ENCODE data around the gene BTK.
A peak's percentile ranks its signal among the peaks of the same experiment; 100 is the strongest.

BTK gene

DNA sequence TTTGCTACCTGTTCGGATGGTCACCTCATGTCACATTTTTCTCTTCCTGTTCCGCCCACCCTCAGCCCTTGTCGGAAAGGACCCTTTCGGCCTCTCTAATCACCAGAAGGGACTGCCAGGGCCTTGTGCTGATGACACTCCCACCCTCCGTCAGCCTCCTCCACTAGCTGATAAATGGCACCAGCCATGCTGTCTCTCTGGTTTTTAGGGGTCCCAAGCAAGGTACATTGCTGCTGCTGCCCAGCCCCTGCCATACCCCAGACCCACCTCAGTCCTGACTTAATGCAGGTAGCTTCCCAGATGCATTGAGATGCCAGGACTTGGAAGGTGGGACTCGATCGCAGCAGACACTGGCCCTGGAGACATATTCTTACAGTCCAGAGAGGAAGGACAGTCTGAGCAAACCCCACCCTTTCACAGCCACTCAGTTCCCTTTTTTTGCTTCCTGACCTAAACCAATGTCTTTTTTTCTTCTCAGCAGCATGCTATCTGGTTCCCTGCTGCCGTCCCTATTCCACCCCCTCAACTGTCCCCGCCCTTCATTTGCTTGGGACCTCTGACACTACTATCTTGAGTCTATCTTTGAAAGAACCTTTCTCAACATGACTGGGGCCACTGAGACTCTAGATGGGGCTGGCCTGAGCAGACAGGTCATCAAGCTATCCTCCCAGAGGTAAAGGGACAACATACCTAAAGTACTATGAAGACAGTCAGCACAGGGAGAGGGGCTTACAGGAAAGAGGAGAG lies at the start of gene BTK:
Gene BTK, minus strand, starts transcription at position 397 of the 747 bp plus-strand sequence. CDS start 10,907 bp downstream, outside the sequence.
- FAIRE-seq: no peak
- no peak for DNase-seq (ENCODE audit: insufficient read length, low spot score)

DNA sequence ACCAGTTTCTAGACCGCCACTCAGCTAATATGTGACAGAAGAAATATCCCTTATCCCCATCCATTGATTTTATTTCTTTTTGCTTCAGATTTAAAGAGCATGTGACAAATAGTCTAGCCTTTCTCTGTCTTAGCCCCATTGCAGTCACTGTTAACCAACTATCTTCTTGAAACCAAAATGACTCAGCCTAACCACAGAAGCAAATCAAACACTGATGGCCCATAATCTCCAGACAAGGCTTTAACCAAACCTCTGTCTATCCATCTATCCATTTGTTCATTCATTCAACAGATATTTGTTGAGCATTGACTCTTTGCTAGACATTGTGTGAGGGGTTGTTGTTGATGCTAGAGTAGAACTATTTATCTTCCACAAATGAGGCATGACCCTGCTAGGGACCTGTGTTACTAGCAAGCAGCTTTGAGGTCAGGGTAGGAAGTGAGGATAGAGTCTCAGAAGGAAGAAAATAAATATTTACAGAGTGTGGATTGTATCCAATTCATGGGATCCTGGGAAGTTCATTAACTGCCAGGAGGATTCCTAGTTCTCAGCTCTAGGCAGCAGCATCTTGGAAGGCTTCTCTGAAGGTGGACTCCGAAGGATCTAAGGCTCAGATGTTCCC lies 44.6 kb upstream of the BTK start:
- DNase-seq (ENCODE audit: insufficient read length, low spot score): no peak
- no peak for FAIRE-seq

DNA sequence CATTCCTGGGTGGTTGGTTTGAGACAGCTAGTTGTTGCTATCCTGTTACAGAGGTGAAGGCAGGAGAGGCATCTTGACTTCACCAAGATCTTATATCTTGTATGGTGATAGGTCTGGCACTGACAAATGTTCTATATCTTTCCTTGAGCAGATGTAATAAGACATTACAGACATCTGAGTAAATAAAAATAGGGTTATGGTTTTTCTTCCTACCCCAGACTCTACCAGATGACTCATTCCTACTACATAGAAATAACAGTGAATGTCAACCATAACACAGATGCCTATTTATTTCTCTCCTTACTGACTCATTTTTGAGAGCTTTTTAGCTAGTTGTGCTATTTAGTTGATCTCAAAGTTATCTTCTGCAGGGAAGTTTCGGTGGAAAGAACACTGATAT lies 43.9 kb upstream of the BTK start:
- DNase-seq (ENCODE audit: insufficient read length, low spot score) (no peak), FAIRE-seq (no peak)

DNA sequence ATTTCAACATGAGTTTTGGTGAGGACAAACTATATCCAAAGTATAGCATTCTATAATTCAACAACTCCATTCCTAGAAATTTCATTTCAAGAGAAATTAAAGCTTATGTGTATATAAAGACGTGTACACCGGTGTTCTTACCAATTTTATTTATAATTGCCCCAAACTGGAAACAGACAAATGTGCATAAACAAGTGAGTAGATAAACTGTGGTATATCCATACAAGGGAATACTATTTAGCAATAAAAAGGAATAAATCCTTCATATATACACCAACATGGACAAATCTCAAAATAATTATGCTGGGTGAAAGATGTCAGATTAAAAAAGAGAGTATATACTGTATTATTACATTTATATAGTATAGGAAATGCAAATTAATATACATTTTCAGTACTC lies 42.0 kb upstream of the BTK start:
- no peak for DNase-seq (ENCODE audit: insufficient read length, low spot score)
- FAIRE-seq: no peak

DNA sequence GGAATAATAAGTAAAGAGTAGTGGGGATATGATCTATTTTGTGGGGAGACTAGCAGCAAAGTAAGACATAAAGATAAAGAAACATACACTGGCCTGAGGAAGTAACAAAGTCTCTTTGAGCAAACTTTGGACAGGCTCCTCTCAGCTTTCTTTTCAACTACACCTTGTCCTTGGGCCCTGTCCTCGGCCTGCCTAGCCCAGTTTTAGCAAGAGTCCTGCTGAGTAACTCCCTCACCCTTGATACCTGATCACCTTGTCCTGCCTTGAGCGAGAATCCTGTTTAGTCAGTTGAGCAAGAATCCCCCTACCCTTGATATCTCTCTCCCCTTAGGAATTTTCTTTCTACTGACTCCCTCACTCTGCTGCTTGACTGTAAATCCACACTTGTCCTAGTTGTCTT lies 33.5 kb upstream of the BTK start:
- FAIRE-seq (no peak), DNase-seq (ENCODE audit: insufficient read length, low spot score) (no peak)

DNA sequence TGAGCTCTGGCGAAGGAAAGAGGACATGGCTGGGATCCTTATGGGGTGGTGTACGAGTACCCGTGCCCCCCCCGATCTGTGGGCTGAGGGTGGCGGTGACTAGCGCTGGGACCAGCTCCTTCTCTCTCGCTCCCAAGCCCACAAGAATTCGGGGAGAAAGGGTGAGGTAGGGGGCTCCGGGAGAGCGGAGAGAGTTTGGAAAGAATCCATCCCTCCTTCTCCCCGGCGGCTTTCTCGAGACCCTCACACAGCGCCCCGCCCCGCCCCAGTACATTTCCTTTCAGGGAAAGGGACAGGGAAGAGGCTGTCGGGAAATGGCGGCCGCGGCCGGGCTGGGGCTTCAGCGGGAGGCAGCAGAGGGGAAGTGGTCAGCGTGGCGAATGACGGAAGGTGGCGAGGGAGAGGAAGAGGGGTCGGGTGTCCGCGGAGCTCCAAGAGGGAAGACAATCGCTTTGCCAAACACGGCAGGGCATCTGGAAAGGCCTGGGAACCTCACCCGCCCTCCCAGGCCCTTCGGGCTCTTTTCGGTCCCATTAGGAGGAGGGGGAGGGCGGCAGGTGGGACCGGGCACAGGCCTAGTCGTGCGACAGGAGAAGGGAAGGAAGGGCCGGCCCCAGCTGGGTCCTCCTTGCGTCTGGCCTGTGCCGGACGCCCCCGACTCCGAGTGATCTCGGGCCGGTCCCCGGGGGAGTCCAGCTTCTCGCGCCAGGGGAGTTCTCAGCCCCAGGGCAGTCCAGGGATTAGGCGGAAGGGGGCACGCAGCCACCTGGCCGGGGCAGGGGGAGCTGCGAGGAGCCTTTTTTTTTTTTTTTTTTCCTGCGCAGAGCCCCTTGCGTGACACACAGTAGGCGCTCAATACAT lies 32.2 kb upstream of the BTK start:
- DNase-seq (ENCODE audit: insufficient read length, low spot score) (no peak), FAIRE-seq (no peak)

DNA sequence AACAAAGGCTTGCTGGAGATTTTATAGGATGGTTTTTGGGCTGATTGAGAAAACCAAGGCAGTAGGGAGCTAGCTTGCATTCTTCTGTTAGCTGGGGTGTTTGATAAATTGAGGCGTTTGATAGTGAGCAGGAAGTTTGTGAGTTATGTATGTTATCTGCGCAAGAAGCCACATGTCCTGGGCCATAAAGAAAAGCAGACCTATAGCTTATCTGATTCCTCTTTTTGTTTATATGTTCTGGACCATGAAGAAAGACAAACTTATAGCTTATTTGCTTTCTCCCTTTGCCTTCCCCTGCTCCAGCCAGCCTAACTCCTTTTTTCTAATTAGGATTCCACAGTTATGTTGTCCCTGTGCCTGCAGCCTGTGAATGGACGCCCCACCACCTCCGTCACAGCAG lies 31.2 kb upstream of the BTK start:
- FAIRE-seq (no peak), DNase-seq (ENCODE audit: insufficient read length, low spot score) (no peak)

DNA sequence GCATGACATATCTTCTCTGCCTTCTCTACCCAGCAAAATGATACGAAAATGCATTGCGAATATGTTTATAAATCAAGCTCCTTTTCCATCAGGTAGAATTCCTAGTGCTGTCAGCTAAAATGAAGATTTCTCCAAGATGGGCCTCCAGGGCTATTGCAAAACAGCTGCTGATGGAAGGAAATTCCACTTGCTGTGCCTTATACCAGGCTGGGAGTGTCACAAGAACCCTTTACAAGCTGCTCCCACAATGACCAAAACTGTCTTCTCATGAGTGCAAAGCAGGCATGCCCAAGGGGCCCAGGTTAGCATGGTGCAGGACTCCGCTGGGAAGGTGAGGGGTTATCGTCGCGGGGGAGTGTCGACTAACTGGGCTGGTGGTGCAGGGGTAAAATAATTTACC lies 30.7 kb upstream of the BTK start:
- DNase-seq (ENCODE audit: insufficient read length, low spot score) (no peak), FAIRE-seq (no peak)

DNA sequence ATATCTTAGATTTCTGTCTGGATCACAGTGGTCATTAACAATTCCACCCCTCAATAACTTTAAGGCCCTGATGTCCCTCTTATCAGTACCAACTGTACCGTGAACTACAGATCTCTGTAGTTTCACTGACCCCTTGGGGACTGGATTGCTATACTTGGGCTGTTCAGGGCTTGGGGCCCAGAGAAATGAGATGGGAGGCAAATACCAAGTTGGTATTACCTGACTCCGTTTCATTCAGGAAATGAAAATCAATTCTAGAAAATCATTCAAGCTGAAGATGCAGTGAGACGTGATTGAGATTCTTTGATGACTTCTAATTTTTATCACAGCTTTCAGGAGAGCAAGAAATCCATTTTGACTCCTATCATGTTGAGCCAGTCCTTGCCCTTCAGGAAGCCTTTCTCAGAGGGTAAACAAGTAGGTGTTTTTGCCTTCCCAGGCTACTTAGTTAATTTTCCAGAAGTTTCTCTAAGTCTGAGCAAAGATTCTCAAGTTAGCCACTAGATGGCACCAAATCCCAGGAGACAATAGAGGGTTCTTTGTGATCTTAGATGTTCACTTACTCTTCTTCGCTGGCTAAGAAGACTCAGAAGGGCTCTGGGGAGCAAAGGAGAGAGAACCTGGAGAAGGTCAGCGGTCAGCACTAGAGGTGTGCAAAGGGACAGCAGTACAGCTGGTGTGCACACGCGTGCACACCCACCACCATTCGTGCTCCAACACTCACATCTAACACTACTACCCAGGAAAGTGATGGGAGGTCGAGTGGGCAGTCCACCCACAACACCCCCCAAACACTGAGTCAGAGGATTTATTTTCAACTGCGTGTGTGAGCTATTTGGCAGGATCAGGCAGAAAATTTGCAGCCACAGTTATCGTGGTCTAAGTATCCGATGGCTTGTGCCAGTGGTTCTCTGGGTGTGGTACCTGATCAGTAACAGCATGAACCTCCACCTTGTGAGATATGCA lies 29.5 kb upstream of the BTK start:
- FAIRE-seq (no peak), DNase-seq (ENCODE audit: insufficient read length, low spot score) (no peak)

DNA sequence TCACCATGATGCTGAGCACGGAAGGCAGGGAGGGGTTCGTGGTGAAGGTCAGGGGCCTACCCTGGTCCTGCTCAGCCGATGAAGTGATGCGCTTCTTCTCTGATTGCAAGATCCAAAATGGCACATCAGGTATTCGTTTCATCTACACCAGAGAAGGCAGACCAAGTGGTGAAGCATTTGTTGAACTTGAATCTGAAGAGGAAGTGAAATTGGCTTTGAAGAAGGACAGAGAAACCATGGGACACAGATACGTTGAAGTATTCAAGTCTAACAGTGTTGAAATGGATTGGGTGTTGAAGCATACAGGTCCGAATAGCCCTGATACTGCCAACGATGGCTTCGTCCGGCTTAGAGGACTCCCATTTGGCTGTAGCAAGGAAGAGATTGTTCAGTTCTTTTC lies 26.0 kb upstream of the BTK start:
- DNase-seq (ENCODE audit: insufficient read length, low spot score) (no peak), FAIRE-seq (no peak)

DNA sequence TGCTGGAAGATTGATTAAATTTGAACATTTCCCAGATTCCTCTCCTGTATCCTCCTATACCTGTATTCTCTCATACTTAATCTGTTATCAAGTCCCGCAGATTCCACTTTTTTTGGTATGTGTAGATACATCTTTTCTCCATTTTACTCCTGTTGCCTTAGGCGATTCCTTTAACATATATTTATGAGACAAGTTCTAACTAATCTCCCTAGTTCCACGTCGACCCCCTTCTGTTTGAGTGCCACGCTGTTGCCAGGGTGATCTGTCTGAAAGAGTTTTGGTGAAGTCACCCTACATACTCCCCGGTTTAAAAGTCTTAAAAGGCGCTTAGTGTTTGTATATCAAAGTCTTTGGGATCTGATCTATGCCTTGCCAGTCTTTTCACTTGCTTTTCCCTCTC lies 24.5 kb upstream of the BTK start:
- no peak for DNase-seq (ENCODE audit: insufficient read length, low spot score)
- FAIRE-seq: no peak

DNA sequence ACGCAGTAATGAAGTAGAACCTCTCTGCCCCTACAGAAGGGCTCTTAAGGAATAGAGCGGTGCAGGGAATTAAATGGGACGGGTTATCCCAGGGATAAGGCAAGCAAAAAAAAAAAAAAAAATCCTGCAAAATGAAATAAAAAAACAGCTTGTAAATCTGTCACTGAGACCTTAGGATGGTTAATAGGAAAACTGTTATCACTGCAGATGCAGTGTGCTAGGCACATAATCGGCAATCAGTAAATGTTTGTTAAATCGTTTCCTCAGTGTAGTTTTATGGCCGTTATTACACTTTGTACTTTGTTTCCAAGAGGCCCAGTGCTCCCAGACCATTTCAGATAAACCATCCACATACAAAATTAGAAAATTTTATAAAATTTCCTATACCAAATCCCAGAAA lies 23.1 kb upstream of the BTK start:
- no peak for DNase-seq (ENCODE audit: insufficient read length, low spot score)
- no peak for FAIRE-seq

DNA sequence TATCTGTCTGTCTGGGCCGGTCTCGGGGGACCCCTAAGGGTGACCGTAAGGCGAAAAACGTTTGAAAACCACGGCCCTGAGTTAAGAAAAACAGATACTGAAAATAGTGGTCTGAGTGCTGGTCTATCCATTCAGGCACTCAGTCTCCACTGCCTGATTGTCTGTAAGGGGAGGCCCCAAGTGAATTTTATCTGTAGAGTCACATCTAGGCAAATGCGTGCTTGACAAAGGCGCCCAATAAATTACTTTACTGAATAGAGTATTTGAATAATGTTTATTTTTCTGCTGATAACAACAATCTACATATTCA lies 22.5 kb upstream of the BTK start:
- no peak for FAIRE-seq
- no peak for DNase-seq (ENCODE audit: insufficient read length, low spot score)

DNA sequence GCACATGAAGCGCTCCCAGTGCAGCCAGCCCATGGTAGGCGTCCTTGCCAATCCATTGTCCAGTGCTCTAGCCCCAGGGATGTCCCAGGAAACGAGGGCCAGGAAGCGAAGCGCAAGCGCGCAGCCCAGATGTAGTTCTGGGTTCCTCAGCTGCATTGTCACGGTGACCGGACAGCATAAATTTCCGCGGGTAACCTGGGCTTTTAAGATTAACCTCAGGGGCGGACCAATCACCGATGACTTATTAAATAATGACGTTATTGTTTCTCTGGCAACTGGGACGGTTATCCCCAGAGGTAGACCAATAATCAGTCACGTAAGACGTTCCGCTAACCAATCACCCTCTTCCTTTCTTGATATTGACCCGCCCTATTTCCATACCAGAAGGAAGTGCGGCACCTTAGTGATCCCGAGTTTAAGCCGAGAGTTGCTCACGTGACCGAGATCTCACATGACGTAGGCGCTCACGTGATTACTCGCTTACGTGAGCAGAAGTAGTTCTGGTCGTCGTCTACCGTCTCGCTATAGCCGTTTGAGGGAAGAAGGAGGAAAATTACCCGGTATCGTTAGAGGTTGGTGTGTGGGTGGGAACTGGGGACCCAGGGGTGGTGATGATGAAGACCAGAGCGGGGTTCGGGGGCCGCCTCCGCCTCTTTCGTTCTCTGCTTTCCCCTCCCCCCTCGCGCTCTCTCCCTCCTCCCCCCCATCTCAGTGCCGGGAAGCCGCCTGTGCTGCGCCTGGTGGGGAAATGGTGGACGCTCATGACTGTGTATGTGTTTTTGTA lies 21.9 kb upstream of the BTK start, which contains the start of the genes GLA and HNRNPH2:
Gene GLA, minus strand, starts transcription at position 178 of the 784 bp plus-strand sequence. Its CDS starts 22 bp downstream, at position 156.
Gene HNRNPH2, plus strand, starts transcription at position 475 of the 784 bp plus-strand sequence. CDS start 3,767 bp downstream, outside the sequence.
- FAIRE-seq (no peak), DNase-seq (ENCODE audit: insufficient read length, low spot score) (peak; percentile 72)

DNA sequence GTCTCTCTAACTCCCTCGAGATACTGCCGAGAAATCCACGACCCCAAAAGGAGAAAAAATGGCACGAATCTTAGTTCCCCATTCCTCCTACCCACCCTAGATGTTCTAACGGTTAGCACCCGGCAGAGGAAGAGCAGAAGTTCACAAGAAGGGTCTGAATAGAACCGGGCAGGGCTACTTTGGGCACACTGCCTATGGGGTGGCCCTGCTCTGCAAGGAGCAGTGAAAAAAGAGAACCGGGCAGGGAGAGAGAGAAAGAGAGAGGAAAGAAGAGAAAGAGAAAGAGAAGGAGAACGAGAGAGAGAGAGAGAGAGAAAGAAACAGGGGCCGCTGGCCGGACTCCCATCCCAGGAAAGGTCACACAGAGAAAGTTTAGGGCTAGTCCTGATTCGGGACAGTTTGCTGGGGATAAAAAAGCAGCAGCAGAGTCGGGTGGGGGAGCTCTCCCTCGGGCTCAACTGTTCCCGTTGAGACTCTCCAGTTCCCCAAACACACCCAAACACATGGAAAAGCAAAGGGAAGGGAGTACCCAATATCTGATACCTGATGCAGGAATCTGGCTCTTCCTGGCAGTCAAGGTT lies 21.3 kb upstream of the BTK start:
- FAIRE-seq (no peak), DNase-seq (ENCODE audit: insufficient read length, low spot score) (no peak)

DNA sequence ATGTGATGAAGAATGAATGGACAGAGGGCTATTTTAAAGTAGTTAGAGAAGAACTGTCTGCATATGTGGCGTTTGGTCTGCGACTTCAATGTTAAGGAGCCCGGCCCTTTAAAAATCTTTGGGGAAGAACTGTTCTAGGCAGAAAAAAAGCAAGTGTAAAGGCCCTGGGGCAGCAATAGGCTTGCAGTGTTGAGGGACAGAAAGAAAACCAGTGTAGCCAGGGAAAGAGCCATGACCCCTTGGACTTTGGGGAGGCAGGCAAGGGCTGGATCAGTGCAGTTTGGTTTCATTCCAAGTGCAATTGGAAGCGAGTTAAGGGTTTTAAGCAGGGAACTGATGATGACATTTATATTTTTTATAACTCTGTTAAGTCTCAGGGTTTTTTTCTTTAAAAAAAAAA lies 13.8 kb upstream of the BTK start:
- DNase-seq (ENCODE audit: insufficient read length, low spot score): no peak

DNA sequence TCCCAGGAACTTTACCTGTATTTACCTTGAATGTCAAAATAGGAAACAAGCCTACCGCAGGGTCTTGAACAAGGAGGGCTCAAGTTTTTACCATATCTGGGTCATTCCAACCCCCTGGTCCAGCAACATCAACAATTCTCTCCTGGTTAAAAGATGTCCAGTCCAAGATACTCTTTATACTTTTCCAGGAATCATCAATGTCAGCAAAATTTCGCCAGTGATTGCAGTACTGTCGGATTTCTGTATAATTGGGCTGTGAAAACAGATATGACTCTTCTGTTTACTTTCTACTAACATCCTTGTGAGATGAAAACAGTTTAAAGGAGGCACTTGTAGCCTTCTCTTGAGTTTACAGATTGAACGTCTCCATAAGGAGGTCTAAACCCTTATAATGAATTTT lies 12.7 kb upstream of the BTK start:
- DNase-seq (ENCODE audit: insufficient read length, low spot score) (no peak), FAIRE-seq (no peak)

More for the DNA sequence above, 13.8 kb upstream of the BTK start:
- no peak for FAIRE-seq

DNA sequence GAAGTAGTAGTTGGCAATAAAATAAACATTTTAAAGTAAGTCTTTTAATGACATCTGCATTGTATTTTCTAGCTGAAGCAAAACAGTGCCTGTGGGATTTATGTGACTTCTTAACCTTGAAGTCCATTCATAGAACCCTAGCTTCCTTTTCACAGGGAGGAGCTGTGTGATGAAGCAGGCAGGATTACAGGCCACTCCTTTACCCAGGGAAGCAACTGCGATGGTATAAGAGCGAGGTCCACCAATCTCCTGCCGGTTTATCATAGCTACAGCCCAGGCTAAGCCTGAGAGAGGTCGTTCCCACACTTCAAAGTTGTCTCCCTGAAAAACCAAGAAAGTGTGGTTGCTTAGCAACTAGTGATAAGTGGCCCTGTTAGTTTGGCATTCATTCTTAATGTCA lies 11.8 kb upstream of the BTK start:
- FAIRE-seq (no peak), DNase-seq (ENCODE audit: insufficient read length, low spot score) (no peak)

DNA sequence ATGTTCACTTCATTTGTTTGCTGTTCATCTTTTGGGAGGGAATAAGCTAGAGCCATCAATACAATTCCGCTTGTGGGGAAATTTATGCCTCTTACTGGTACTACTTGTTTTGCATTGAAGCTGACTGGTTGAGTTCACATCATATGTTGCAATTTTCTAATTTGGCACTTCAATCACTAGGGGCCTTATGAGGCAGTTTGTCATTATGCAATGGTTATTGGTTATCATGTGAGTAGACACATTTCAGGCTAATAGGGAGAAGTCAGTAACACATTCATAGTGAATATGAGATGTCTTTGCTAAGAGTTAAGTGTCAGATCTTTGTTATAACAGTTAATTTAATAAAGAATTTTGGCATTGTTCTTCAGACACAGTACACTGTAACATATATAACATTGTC lies 9.8 kb upstream of the BTK start:
- no peak for FAIRE-seq
- DNase-seq (ENCODE audit: insufficient read length, low spot score): no peak

Measured in HTR-8/SVneo (cell line).